ENCODE measurements around the gene ITGA8. TPM values are rescaled to one million over a fixed set of nuclear protein-coding genes. Genes with fewer than 3 reads are reported as not detected.

ITGA8 gene
- total RNA-seq, 3 donors from 2014 or later (not counting 1 experiment from before 2014, with no cell fraction given), result not detected

DNA sequence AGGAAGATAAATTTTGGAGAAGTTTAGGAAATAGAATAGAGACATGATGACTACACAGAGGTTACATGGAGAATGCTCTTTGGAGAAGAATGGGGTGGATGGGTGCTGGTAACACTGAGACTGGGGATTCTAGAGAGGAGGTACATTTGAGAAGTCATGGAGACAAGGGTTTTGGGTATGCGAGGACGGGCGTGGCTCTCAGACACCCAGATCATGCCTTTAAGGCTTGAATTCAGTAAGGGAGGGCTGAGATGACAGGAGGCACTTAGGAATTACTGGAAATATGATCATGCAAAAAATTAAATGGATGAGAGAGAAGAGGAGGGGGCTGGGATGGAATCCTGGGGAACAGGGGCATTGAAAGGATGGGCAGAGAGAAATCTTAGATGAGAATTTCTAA lies 168.8 kb downstream of the ITGA8 start:
- 87% methylated on average over 3 of the region's 3 CpGs for WGBS (ENCODE audit: insufficient coverage)

DNA sequence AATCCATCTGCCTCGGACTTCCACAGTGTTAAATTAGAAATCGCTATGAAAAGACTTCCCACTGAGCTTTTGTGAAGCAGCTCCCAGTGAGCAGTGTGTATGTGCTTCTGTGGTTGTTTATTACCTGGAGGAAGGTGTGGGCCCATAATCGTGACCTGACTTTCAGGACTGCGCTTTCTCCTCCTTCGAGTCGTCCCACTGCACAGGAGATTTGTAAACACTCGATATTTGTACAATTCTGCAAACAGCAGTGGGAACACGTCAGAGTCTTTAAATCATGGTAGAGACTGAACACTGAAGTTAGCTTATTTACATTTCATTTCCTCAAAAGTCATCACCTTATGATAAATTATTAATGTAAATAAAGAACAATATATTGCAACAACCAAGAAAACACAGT lies 171.4 kb downstream of the ITGA8 start:
- H3K4me1 ChIP-seq (ENCODE audit: control insufficient read depth, insufficient read depth, low read length), result no peaks in the 10 kb centered on the region
- no peak for ATAC-seq
- WGBS (ENCODE audit: insufficient coverage), result 76% methylated on average over 8 of the region's 8 CpGs
- no peaks in the 10 kb centered on the region for H3K36me3 Mint-ChIP-seq
- no peak overlapping the region for H3K27ac Mint-ChIP-seq
- H3K36me3 ChIP-seq (ENCODE audit: control insufficient read depth, insufficient read depth, low read length), result no peaks in the 10 kb centered on the region
- no peak for DNase-seq
- intact Hi-C loops (cut with micrococcal nuclease), result no loop called here
- no peaks in the 10 kb centered on the region for H3K4me1 Mint-ChIP-seq
- no peak overlapping the region for H3K4me3 Mint-ChIP-seq
- peaks cover 7 to 8% of the 10 kb centered on the region in 2 donors for H3K9me3 Mint-ChIP-seq
- H3K27me3 ChIP-seq (ENCODE audit: control insufficient read depth, insufficient read depth, low read length), result no peaks in the 10 kb centered on the region
- H3K4me3 ChIP-seq (ENCODE audit: low read length), result no peak overlapping the region
- H3K27ac ChIP-seq (ENCODE audit: low read length), result no peak overlapping the region
- no peaks in the 10 kb centered on the region for H3K9me3 ChIP-seq (ENCODE audit: control insufficient read depth, insufficient read depth, low read length)
- TF ChIP-seq, protein P1, sequence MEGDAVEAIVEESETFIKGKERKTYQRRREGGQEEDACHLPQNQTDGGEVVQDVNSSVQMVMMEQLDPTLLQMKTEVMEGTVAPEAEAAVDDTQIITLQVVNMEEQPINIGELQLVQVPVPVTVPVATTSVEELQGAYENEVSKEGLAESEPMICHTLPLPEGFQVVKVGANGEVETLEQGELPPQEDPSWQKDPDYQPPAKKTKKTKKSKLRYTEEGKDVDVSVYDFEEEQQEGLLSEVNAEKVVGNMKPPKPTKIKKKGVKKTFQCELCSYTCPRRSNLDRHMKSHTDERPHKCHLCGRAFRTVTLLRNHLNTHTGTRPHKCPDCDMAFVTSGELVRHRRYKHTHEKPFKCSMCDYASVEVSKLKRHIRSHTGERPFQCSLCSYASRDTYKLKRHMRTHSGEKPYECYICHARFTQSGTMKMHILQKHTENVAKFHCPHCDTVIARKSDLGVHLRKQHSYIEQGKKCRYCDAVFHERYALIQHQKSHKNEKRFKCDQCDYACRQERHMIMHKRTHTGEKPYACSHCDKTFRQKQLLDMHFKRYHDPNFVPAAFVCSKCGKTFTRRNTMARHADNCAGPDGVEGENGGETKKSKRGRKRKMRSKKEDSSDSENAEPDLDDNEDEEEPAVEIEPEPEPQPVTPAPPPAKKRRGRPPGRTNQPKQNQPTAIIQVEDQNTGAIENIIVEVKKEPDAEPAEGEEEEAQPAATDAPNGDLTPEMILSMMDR (IDR thresholded peaks at IDR 0.05), result no peak
- H3K27me3 Mint-ChIP-seq (ENCODE audit: low read depth in 2 of 2), result peaks cover 0 to 6% of the 10 kb centered on the region in 2 donors

More for the DNA sequence above, 168.8 kb downstream of the ITGA8 start:
- TF ChIP-seq, protein P1 (IDR thresholded peaks at IDR 0.05), result no peak
- Histone ChIP-seq H3K4me3 (ENCODE audit: low read length) (no peak overlapping the region), H3K27me3 (ENCODE audit: control insufficient read depth, insufficient read depth, low read length) (no peaks in the 10 kb centered on the region), H3K9me3 (ENCODE audit: control insufficient read depth, insufficient read depth, low read length) (no peaks in the 10 kb centered on the region), H3K36me3 (ENCODE audit: control insufficient read depth, insufficient read depth, low read length) (no peaks in the 10 kb centered on the region), H3K27ac (ENCODE audit: low read length) (no peak overlapping the region), H3K4me1 (ENCODE audit: control insufficient read depth, insufficient read depth, low read length) (no peaks in the 10 kb centered on the region)
- Mint-ChIP-seq H3K27ac (no peak overlapping the region), H3K4me1 (no peaks in the 10 kb centered on the region), H3K4me3 (no peak overlapping the region), H3K27me3 (ENCODE audit: low read depth in 2 of 2) (no peaks in the 10 kb centered on the region), H3K9me3 (peaks cover 4 to 8% of the 10 kb centered on the region in 2 donors), H3K36me3 (no peaks in the 10 kb centered on the region)
- intact Hi-C loops (cut with micrococcal nuclease), result no loop called here
- ATAC-seq (no peak), DNase-seq (no peak)

DNA sequence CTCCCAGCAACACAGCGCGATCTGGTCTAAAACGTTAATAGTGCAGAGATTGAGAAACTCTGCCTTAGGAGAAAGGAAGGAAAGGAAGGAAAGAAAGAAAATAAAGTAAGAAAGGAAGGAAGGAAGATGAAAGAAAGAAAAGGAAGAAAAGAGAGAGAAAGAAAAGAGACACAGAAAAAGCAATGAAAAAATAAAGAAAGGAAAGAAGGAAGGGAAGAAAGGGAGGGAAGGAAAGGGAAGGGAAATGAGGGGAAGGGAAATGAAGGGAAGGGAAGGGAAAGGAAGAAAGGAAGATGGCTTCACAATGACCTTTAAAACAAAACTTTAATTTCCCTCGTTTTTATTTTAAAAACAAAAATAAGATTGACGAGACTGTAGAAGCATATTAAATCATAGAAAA lies 173.1 kb downstream of the ITGA8 start:
- no peaks in the 10 kb centered on the region for H3K4me1 Mint-ChIP-seq
- 96% methylated on average over 3 of the region's 5 CpGs for WGBS (ENCODE audit: insufficient coverage)
- no peak overlapping the region for H3K4me3 Mint-ChIP-seq
- Histone ChIP-seq H3K4me3 (ENCODE audit: low read length) (no peak overlapping the region), H3K27ac (ENCODE audit: low read length) (no peak overlapping the region), H3K27me3 (ENCODE audit: control insufficient read depth, insufficient read depth, low read length) (no peaks in the 10 kb centered on the region), H3K4me1 (ENCODE audit: control insufficient read depth, insufficient read depth, low read length) (no peaks in the 10 kb centered on the region), H3K36me3 (ENCODE audit: control insufficient read depth, insufficient read depth, low read length) (no peaks in the 10 kb centered on the region), H3K9me3 (ENCODE audit: control insufficient read depth, insufficient read depth, low read length) (no peaks in the 10 kb centered on the region)
- no peak overlapping the region for H3K27ac Mint-ChIP-seq
- peaks cover 5 to 6% of the 10 kb centered on the region in 2 donors for H3K27me3 Mint-ChIP-seq (ENCODE audit: low read depth in 2 of 2)
- ATAC-seq (no peak), DNase-seq (no peak)
- H3K9me3 Mint-ChIP-seq, result peaks cover 7 to 8% of the 10 kb centered on the region in 2 donors
- no peaks in the 10 kb centered on the region for H3K36me3 Mint-ChIP-seq
- intact Hi-C loops (cut with micrococcal nuclease), result no loop called here
- TF ChIP-seq, protein P1 (IDR thresholded peaks at IDR 0.05), result no peak

DNA sequence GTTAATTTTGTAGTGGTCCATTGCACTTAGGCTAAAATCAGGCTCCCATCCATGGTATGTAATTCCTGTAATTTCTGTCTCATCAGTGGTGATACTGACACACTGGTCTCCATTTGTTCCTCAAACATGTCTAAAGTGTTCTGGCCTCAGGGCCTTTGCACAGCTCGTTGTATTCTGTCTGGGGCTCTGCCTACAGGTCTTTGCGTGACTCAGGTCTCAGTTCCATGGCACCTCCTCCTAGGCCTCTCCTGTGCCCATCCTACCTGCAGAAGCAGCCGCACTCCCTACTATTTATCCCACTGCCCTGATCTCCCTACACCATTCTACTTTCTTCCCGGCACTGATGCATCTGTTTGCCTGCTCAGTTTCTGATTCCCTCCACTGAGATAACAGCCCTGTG lies 173.8 kb downstream of the ITGA8 start:
- H3K36me3 Mint-ChIP-seq, result no peaks in the 10 kb centered on the region
- no peak overlapping the region for H3K4me3 Mint-ChIP-seq
- TF ChIP-seq, protein P1 (IDR thresholded peaks at IDR 0.05), result no peak
- WGBS (ENCODE audit: insufficient coverage), result 87% methylated on average over 4 of the region's 4 CpGs
- H3K27me3 Mint-ChIP-seq (ENCODE audit: low read depth in 2 of 2), result peaks cover 6% of the 10 kb centered on the region in 2 donors
- no peaks in the 10 kb centered on the region for H3K9me3 ChIP-seq (ENCODE audit: control insufficient read depth, insufficient read depth, low read length)
- DNase-seq (no peak), ATAC-seq (no peak)
- intact Hi-C loops (cut with micrococcal nuclease), result no loop called here
- H3K9me3 Mint-ChIP-seq, result peaks cover 7% of the 10 kb centered on the region in 2 donors
- H3K4me1 ChIP-seq (ENCODE audit: control insufficient read depth, insufficient read depth, low read length), result no peaks in the 10 kb centered on the region
- no peak overlapping the region for H3K27ac Mint-ChIP-seq
- H3K36me3 ChIP-seq (ENCODE audit: control insufficient read depth, insufficient read depth, low read length), result no peaks in the 10 kb centered on the region
- H3K4me1 Mint-ChIP-seq, result no peaks in the 10 kb centered on the region
- no peak overlapping the region for H3K4me3 ChIP-seq (ENCODE audit: low read length)
- no peak overlapping the region for H3K27ac ChIP-seq (ENCODE audit: low read length)
- no peaks in the 10 kb centered on the region for H3K27me3 ChIP-seq (ENCODE audit: control insufficient read depth, insufficient read depth, low read length)
